ENCODE measurements around the gene SLC35G2. TPM values are rescaled to one million over a fixed set of nuclear protein-coding genes. Genes with fewer than 3 reads are reported as not detected.

The SLC35G2 gene
- total RNA-seq, 2 donors from 2014 or later: 7.3 to 7.8 TPM

DNA sequence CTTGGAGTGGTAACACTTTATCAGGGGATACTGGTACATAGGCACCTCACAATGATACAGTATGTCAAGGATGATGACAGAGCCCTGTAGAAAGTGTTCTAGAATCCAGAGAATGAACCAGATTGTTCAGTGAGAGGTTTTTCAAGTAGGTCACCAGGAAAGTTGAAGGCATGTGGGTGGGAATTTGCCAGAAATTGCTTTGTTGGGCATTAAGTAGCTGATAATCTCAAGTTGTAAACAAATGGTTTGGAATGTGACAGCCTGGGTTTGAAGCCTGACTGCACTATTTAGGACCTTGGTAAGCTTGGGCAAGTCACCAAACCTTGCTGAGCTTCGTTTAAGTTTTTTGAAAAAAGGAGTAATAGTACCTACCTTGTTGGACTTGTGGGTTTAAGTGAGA lies 12.5 kb downstream of the SLC35G2 start:
- no peak for ATAC-seq
- 33 to 39% methylated on average over 1 of the region's 1 CpG for WGBS, 2 donors

DNA sequence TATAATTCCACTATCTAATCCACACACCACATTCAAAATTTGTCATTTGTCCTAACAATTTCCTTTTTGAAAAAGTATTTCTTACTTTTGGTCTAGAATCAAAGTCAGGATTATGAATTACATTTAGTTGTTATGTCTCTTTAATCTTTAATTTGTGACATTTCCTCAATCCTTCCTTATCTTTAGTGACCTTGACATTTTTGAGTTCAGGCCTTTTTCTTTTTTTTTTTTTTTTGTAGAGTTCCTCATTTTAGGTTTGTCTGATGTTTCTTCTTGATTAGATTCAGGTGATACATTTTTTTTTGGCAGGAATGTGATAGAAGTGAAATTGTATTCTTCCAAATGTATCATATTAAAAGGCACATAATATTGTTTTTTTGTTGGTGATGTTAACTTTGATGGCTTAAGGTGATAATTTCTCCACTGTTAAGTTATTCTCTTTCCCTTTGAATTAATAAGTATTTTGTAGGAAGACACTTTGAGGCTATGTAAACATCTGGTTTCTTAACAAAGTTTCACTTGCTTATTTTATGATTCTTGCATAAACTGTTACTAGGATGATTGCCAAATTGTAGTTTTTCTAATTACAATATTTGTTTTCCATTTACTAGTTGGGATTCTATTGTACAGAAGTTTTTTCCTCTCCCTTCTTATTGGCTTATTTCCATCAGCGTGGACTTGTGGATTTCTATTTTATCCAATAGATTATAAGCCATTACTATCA lies 16.3 kb downstream of the SLC35G2 start:
- Histone ChIP-seq H3K36me3 (replicated peaks in 1 of 2; ENCODE audit: insufficient read depth in 1 of 2, low read depth in 2 of 2) (no peaks in the 10 kb centered on the region), H3K4me3 (no peak overlapping the region), H3K27me3 (no peaks in the 10 kb centered on the region), H3K27ac (no peak overlapping the region), H3K4me1 (peaks cover 18% of the 10 kb centered on the region), H3K9me3 (no peaks in the 10 kb centered on the region)
- ATAC-seq (no peak), DNase-seq (no peak)
- intact Hi-C loops (cut with DNase I): no loop called here
- WGBS, 2 donors: 54 to 59% methylated on average over 1 of the region's 1 CpG
- TF ChIP-seq, protein P1, sequence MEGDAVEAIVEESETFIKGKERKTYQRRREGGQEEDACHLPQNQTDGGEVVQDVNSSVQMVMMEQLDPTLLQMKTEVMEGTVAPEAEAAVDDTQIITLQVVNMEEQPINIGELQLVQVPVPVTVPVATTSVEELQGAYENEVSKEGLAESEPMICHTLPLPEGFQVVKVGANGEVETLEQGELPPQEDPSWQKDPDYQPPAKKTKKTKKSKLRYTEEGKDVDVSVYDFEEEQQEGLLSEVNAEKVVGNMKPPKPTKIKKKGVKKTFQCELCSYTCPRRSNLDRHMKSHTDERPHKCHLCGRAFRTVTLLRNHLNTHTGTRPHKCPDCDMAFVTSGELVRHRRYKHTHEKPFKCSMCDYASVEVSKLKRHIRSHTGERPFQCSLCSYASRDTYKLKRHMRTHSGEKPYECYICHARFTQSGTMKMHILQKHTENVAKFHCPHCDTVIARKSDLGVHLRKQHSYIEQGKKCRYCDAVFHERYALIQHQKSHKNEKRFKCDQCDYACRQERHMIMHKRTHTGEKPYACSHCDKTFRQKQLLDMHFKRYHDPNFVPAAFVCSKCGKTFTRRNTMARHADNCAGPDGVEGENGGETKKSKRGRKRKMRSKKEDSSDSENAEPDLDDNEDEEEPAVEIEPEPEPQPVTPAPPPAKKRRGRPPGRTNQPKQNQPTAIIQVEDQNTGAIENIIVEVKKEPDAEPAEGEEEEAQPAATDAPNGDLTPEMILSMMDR (IDR thresholded peaks at IDR 0.05): no peak
- TF ChIP-seq POLR2A (IDR thresholded peaks at IDR 0.05): no peak

More for the DNA sequence above, 12.5 kb downstream of the SLC35G2 start:
- H3K27me3 ChIP-seq: no peaks in the 10 kb centered on the region
- no peaks in the 10 kb centered on the region for H3K9me3 ChIP-seq
- H3K27ac ChIP-seq: no peak overlapping the region
- no peak for TF ChIP-seq POLR2A (IDR thresholded peaks at IDR 0.05)
- TF ChIP-seq, protein P1 (IDR thresholded peaks at IDR 0.05): no peak
- no peaks in the 10 kb centered on the region for H3K36me3 ChIP-seq (replicated peaks in 1 of 2; ENCODE audit: insufficient read depth in 1 of 2, low read depth in 2 of 2)
- H3K4me3 ChIP-seq: no peak overlapping the region
- intact Hi-C loops (cut with DNase I): no loop called here
- no peak for DNase-seq
- peaks cover 18% of the 10 kb centered on the region for H3K4me1 ChIP-seq

DNA sequence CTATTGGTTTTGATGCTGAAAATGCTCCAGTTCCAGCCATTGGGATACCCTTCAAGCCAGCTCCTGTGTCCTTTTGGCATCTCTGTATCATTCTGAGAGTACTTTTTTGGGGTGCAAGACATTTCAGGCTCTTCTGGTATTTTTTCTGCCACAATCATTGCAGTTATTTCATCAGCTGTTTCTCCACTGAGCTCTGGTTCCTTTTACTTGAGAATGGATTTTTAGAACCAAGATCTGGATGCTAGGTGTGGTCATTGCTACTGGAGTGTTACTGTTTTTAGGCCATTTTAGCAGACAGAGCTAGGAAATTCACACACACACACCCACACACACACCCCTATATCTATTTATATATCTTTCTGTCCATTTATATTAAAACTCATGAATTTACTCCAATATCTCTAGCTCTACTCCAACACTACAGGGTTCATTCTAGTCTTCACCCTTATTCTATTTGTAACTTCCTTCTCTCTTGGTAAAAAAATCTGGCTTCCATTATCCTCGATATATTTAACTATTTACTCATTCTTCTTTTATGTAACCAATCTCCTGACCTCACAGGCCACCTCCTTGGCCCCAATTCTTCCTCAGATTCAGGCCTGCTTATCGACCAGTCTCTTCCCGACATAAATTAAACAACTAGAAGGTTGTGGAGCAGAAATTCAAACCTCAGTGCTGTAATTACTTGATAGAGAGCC lies 17.0 kb downstream of the SLC35G2 start:
- TF ChIP-seq, protein P1 (IDR thresholded peaks at IDR 0.05): no peak
- no peak for TF ChIP-seq POLR2A (IDR thresholded peaks at IDR 0.05)
- Histone ChIP-seq H3K4me1 (peaks cover 18% of the 10 kb centered on the region), H3K27me3 (no peaks in the 10 kb centered on the region), H3K4me3 (no peak overlapping the region), H3K27ac (no peak overlapping the region), H3K9me3 (no peaks in the 10 kb centered on the region), H3K36me3 (replicated peaks in 1 of 2; ENCODE audit: insufficient read depth in 1 of 2, low read depth in 2 of 2) (no peaks in the 10 kb centered on the region)
- DNase-seq (no peak), ATAC-seq (no peak)
- 32 to 35% methylated on average over 3 of the region's 3 CpGs for WGBS, 2 donors
- intact Hi-C loops (cut with DNase I): no loop called here

DNA sequence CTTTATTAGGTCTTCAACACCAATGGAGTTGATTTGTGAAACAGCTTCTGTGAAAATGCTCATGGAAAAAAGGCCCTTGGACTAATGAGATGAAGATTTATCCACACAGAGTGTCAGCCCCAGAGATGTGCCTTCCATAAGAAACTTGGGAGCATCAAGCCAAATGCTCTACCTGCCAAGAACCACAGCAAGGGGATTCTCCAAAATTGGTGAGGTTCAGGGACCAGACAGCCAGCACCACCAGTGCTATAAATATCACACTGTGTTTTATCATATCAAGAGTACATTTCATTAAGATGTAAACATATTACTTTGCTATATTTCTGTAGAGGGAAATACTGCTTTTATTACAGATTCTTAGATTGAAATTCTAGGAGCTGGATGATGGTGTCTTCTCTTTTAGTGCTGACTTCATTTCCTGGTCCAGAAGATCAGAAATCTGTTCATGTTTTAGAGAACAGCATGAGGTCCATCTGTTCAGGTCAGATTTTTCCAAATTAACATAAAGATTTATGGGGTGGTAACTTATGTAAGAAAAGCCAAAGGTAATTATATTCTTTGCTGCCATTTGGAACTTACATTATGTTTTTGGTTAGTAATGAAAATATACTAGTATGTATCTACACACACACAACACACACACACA lies 17.7 kb downstream of the SLC35G2 start:
- TF ChIP-seq, protein P1 (IDR thresholded peaks at IDR 0.05): no peak
- no peak for TF ChIP-seq POLR2A (IDR thresholded peaks at IDR 0.05)
- Histone ChIP-seq H3K4me1 (peaks cover 14% of the 10 kb centered on the region), H3K9me3 (no peaks in the 10 kb centered on the region), H3K4me3 (no peak overlapping the region), H3K27me3 (no peaks in the 10 kb centered on the region), H3K27ac (no peak overlapping the region), H3K36me3 (replicated peaks in 1 of 2; ENCODE audit: insufficient read depth in 1 of 2, low read depth in 2 of 2) (no peaks in the 10 kb centered on the region)
- ATAC-seq: no peak
- no peak for DNase-seq
- intact Hi-C loops (cut with DNase I): no loop called here

Data from body of pancreas (tissue), 4 donors.